Liver (tissue), 9 donors: Measurements from ENCODE around the gene ORAI2. TPM values are rescaled to one million over a fixed set of nuclear protein-coding genes. Genes with fewer than 3 reads are reported as not detected.
A peak's percentile ranks its signal among the peaks of the same experiment; 100 is the strongest.

ENCODE experiments used
- DNase-seq: peaks from one replicate; pipeline ENCODE4 v3.0.0-alpha.2; 2017; ENCODE audit warnings: low spot score
- H3K27ac ChIP-seq, 2 donors: one replicate each; pipeline ENCODE4 v1.7.0; 2013; ENCODE audit warnings: inconsistent platforms in 2 of 2, low read length in 2 of 2, control low read depth in 1 of 2, low read depth in 1 of 2, mild to moderate bottlenecking in 1 of 2
- H3K27me3 ChIP-seq, 4 donors: one replicate each; pipeline versions ENCODE4 v1.6.1 to v1.7.0; 2013; ENCODE audit warnings: low read length in 3 of 4, inconsistent platforms in 1 of 4, mild to moderate bottlenecking in 1 of 4, moderate library complexity in 1 of 4; ENCODE audit not compliant: control insufficient read depth in 4 of 4, insufficient read depth in 4 of 4
- H3K36me3 ChIP-seq, 4 donors: one replicate each; pipeline versions ENCODE4 v1.6.1 to v1.7.0; 2013; ENCODE audit warnings: low read length in 3 of 4, mild to moderate bottlenecking in 3 of 4, low read depth in 1 of 4, moderate library complexity in 1 of 4; ENCODE audit not compliant: control insufficient read depth in 4 of 4, insufficient read depth in 3 of 4
- H3K4me1 ChIP-seq, 4 donors: one replicate each; pipeline versions ENCODE4 v1.6.1 to v1.7.0; 2013; ENCODE audit warnings: low read length in 3 of 4, mild to moderate bottlenecking in 3 of 4, moderate library complexity in 1 of 4; ENCODE audit not compliant: control insufficient read depth in 4 of 4, insufficient read depth in 4 of 4
- H3K4me3 ChIP-seq, 3 donors: one replicate each; pipeline versions ENCODE4 v1.6.1 to v1.7.0; 2013; ENCODE audit warnings: low read length in 3 of 3, control low read depth in 1 of 3, low read depth in 1 of 3, mild to moderate bottlenecking in 1 of 3
- H3K9ac ChIP-seq, 2 donors: one replicate each; pipeline ENCODE4 v1.7.0; 2013; ENCODE audit warnings: low read length in 2 of 2, mild to moderate bottlenecking in 2 of 2, moderate library complexity in 2 of 2, control low read depth in 1 of 2, low read depth in 1 of 2
- H3K9me3 ChIP-seq, 4 donors: one replicate each; pipeline versions ENCODE4 v1.6.1 to v1.7.0; 2013; ENCODE audit warnings: low read length in 3 of 4; ENCODE audit not compliant: control insufficient read depth in 4 of 4
- ATF3 ChIP-seq: IDR thresholded peaks from 2 replicates; pipeline ENCODE4 v1.6.1; 2016; ENCODE audit warnings: antibody characterized with exemption
- CTCF ChIP-seq: fragments of 150-350 bp; IDR thresholded peaks from 2 replicates; pipeline ENCODE4 v1.5.1; 2017; ENCODE audit warnings: improper control_type of control experiment, low read depth, low read length; ENCODE audit not compliant: missing input control
- EGR1 ChIP-seq, 2 donors: IDR thresholded peaks; 2 replicates each; pipeline ENCODE4 v1.6.1; 2016 to 2018; ENCODE audit warnings: antibody characterized with exemption in 2 of 2, low read depth in 2 of 2
- FOXA1 ChIP-seq: IDR thresholded peaks from 2 replicates; pipeline ENCODE4 v1.6.1; 2016; ENCODE audit warnings: antibody characterized with exemption
- FOXA2 ChIP-seq: IDR thresholded peaks from 2 replicates; pipeline ENCODE4 v1.6.1; 2016; ENCODE audit warnings: antibody characterized with exemption
- GABPA ChIP-seq, 2 donors: IDR thresholded peaks in 1 of 2; conservative IDR thresholded peaks in 1 of 2; 2 replicates each; pipeline ENCODE4 v1.6.1; 2016; ENCODE audit warnings: antibody characterized with exemption in 2 of 2, mild to moderate bottlenecking in 1 of 2, moderate library complexity in 1 of 2
- HNF4A ChIP-seq, 2 donors: conservative IDR thresholded peaks; 2 replicates each; pipeline ENCODE4 v1.6.1; 2016; ENCODE audit warnings: antibody characterized with exemption in 2 of 2, mild to moderate bottlenecking in 2 of 2
- HNF4G ChIP-seq: IDR thresholded peaks from 2 replicates; pipeline ENCODE4 v1.6.1; 2016; ENCODE audit warnings: antibody characterized with exemption
- JUND ChIP-seq, 2 donors: IDR thresholded peaks; 2 replicates each; pipeline ENCODE4 v1.6.1; 2016; ENCODE audit warnings: antibody characterized with exemption in 2 of 2
- MAX ChIP-seq: IDR thresholded peaks from 2 replicates; pipeline ENCODE4 v1.6.1; 2016; ENCODE audit warnings: antibody characterized with exemption
- RAD21 ChIP-seq, 2 donors: IDR thresholded peaks; 2 replicates each; pipeline ENCODE4 v1.6.1; 2016; ENCODE audit warnings: antibody characterized with exemption in 2 of 2, mild to moderate bottlenecking in 2 of 2
- REST ChIP-seq: IDR thresholded peaks from 2 replicates; pipeline ENCODE4 v1.6.1; 2016; ENCODE audit warnings: antibody characterized with exemption, mild to moderate bottlenecking
- RXRA ChIP-seq, 2 donors: IDR thresholded peaks; 2 replicates each; pipeline ENCODE4 v1.6.1; 2017 to 2018; ENCODE audit warnings: antibody characterized with exemption in 2 of 2, mild to moderate bottlenecking in 1 of 2
- SP1 ChIP-seq: IDR thresholded peaks from 2 replicates; pipeline ENCODE4 v1.6.1; 2018; ENCODE audit warnings: antibody characterized with exemption, mild to moderate bottlenecking
- TAF1 ChIP-seq: conservative IDR thresholded peaks from 2 replicates; pipeline ENCODE4 v1.6.1; 2016; ENCODE audit warnings: antibody characterized with exemption, mild to moderate bottlenecking
- YY1 ChIP-seq: IDR thresholded peaks from 2 replicates; pipeline ENCODE4 v1.6.1; 2016; ENCODE audit warnings: antibody characterized with exemption, mild to moderate bottlenecking
- WGBS: extraction: QIAGEN DNeasy Blood & Tissue Kit; methylation state at CpG from one replicate; pipeline ENCODE4 v1.1.7; 2013; 5-methylcytosine and 5-hydroxymethylcytosine counted together
- polyA plus RNA-seq, 2 donors: library from polyadenylated mRNA; stranded (reverse) in 1 of 2; unstranded in 1 of 2; fragments of 200-250 nt in 1 of 2; fragments of >200 nt in 1 of 2; fragmentation: Nextera tagmentation in 1 of 2; extraction: Ambion mirVana in 1 of 2; gene quantifications; one replicate each; pipeline versions ENCODE4 v1.2.1 to v1.2.3, GENCODE V29; 2013 to 2015
- total RNA-seq, 2 donors: library from RNA; depleted of rRNA; stranded (reverse); fragments of >200 nt; gene quantifications; one replicate each; pipeline ENCODE4 v1.2.3, GENCODE V29; 2014
- donor health status: healthy.
- donor health status: healthy.
- donor health status: healthy.
- donor health status: healthy.
- donor health status: healthy.

ORAI2 gene
- total and polyA plus RNA-seq, 4 donors, result 1.3 to 10.3 (median 4.8) TPM

- peak; percentile 63 to 80 for TF ChIP-seq RAD21 (IDR thresholded peaks at IDR 0.05)
- peak; percentile 48 for TF ChIP-seq CTCF
- TF ChIP-seq FOXA1, result no peak
- TF ChIP-seq HNF4A (conservative IDR thresholded peaks at IDR 0.05), result no peak
- no peak for DNase-seq
- 67% methylated on average over 6 of the region's 6 CpGs for WGBS
- Histone ChIP-seq H3K4me1 (no peaks in the 10 kb centered on the region), H3K4me3 (no peak overlapping the region), H3K27me3 (no peaks in the 10 kb centered on the region), H3K9ac (no peak overlapping the region), H3K9me3 (no peaks in the 10 kb centered on the region), H3K27ac (no peak overlapping the region), H3K36me3 (peaks cover 1 to 60% (median 24%) of the 10 kb centered on the region in 4 donors)
Observed at GRCh38 chr7:102412548-102412947, 20.8 kb upstream of the ORAI2 start.

- H3K9ac ChIP-seq, result peak overlapping the region in 1 of 2 donors; percentile 6
- no peak overlapping the region for H3K27ac ChIP-seq
- H3K27me3 ChIP-seq, result no peaks in the 10 kb centered on the region
- no peaks in the 10 kb centered on the region for H3K4me1 ChIP-seq
- no peak for DNase-seq
- H3K36me3 ChIP-seq, result peaks cover 0 to 55% (median 22%) of the 10 kb centered on the region in 4 donors
- TF ChIP-seq FOXA1 (no peak), TAF1 (no peak), GABPA (IDR thresholded peaks at IDR 0.05 in 1 of 2, conservative IDR thresholded peaks at IDR 0.05 in 1 of 2) (no peak), JUND (IDR thresholded peaks at IDR 0.05) (no peak), HNF4G (no peak), CTCF (no peak), HNF4A (conservative IDR thresholded peaks at IDR 0.05) (no peak), FOXA2 (no peak), RXRA (IDR thresholded peaks at IDR 0.05) (no peak), ATF3 (no peak), MAX (no peak), EGR1 (IDR thresholded peaks at IDR 0.05; ENCODE audit: low read depth in 2 of 2) (no peak)
- no peak overlapping the region for H3K4me3 ChIP-seq
- WGBS, result 94% methylated on average over 5 of the region's 5 CpGs
- no peaks in the 10 kb centered on the region for H3K9me3 ChIP-seq
Observed at GRCh38 chr7:102413091-102413490, 20.3 kb upstream of the ORAI2 start.

- Histone ChIP-seq H3K36me3 (peaks cover 0 to 55% (median 22%) of the 10 kb centered on the region in 4 donors), H3K27me3 (no peaks in the 10 kb centered on the region), H3K9me3 (no peaks in the 10 kb centered on the region), H3K27ac (no peak overlapping the region), H3K9ac (no peak overlapping the region), H3K4me1 (no peaks in the 10 kb centered on the region), H3K4me3 (no peak overlapping the region)
- TF ChIP-seq HNF4A (conservative IDR thresholded peaks at IDR 0.05), result no peak
- TF ChIP-seq ATF3, result no peak
- TF ChIP-seq CTCF, result no peak
- TF ChIP-seq SP1, result no peak
- TF ChIP-seq YY1, result no peak
- TF ChIP-seq FOXA1, result no peak
- no peak for TF ChIP-seq REST
- 97% methylated on average over 4 of the region's 4 CpGs for WGBS
- no peak for DNase-seq
Observed at GRCh38 chr7:102413611-102414010, 19.8 kb upstream of the ORAI2 start.
